Osteocyte (in vitro differentiated cells): Measurements from ENCODE around the gene MFF. TPM values are rescaled to one million over a fixed set of nuclear protein-coding genes. Genes with fewer than 3 reads are reported as not detected.

Experiments
- DNase-seq: peaks from one replicate; pipeline ENCODE4 v3.0.0; 2021; ENCODE audit warnings: mixed read lengths; ENCODE audit not compliant: unreplicated experiment; ENCODE audit errors: extremely low spot score
- H3K27ac Mint-ChIP-seq: one replicate; pipeline ENCODE4 v1.8.0; 2021; ENCODE audit warnings: mild to moderate bottlenecking, mixed read lengths; ENCODE audit not compliant: unreplicated experiment
- H3K27me3 Mint-ChIP-seq: one replicate; pipeline ENCODE4 v1.8.0; 2021; ENCODE audit warnings: mixed read lengths; ENCODE audit not compliant: unreplicated experiment
- H3K36me3 Mint-ChIP-seq: one replicate; pipeline ENCODE4 v1.8.0; 2021; ENCODE audit warnings: mixed read lengths; ENCODE audit not compliant: unreplicated experiment
- H3K4me1 Mint-ChIP-seq: one replicate; pipeline ENCODE4 v1.8.0; 2021; ENCODE audit warnings: mixed read lengths; ENCODE audit not compliant: unreplicated experiment
- H3K4me3 Mint-ChIP-seq: one replicate; pipeline ENCODE4 v1.8.0; 2021; ENCODE audit warnings: mild to moderate bottlenecking, moderate library complexity, mixed read lengths; ENCODE audit not compliant: unreplicated experiment
- H3K9me3 Mint-ChIP-seq: one replicate; pipeline ENCODE4 v1.8.0; 2021; ENCODE audit warnings: mixed read lengths; ENCODE audit not compliant: unreplicated experiment
- total RNA-seq: library from RNA; stranded (reverse); gene quantifications from 2 replicates; pipeline ENCODE4 v1.2.1, GENCODE V29; 2021
- TF ChIP-seq, protein P1 (sequence below): fragments of 200-600 bp; sonication (generic); IDR thresholded peaks from 2 replicates; pipeline ENCODE4 v1.5.0; 2021; ENCODE audit warnings: antibody characterized with exemption, mild to moderate bottlenecking, moderate library complexity

The MFF gene
- total RNA-seq, 1 donor from 2014 or later = 83.4 TPM

DNA sequence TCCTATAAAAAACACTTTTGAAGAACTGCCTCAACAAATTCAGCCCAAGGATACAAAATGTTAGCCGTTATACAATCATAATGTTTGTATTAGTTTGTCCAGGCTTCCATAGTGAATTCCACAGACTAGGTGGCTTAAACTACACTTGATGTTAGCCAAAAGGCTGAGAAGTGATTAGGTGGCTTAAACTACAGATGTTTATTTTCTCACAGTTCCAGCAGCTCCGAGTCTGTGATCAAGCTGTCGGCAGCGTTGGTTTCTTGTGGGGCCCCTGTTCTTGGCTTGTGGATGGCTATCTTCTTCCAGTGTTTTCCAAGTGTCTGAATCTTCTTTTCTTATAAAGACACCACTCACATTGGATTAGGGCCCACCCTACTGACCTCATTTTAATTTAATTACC is 31.5 kb upstream of the MFF start:
- no peaks in the 10 kb centered on the region for H3K9me3 Mint-ChIP-seq
- H3K27me3 Mint-ChIP-seq = no peaks in the 10 kb centered on the region
- no peak overlapping the region for H3K27ac Mint-ChIP-seq
- H3K36me3 Mint-ChIP-seq = no peaks in the 10 kb centered on the region
- no peak overlapping the region for H3K4me3 Mint-ChIP-seq
- no peaks in the 10 kb centered on the region for H3K4me1 Mint-ChIP-seq
- TF ChIP-seq, protein P1, sequence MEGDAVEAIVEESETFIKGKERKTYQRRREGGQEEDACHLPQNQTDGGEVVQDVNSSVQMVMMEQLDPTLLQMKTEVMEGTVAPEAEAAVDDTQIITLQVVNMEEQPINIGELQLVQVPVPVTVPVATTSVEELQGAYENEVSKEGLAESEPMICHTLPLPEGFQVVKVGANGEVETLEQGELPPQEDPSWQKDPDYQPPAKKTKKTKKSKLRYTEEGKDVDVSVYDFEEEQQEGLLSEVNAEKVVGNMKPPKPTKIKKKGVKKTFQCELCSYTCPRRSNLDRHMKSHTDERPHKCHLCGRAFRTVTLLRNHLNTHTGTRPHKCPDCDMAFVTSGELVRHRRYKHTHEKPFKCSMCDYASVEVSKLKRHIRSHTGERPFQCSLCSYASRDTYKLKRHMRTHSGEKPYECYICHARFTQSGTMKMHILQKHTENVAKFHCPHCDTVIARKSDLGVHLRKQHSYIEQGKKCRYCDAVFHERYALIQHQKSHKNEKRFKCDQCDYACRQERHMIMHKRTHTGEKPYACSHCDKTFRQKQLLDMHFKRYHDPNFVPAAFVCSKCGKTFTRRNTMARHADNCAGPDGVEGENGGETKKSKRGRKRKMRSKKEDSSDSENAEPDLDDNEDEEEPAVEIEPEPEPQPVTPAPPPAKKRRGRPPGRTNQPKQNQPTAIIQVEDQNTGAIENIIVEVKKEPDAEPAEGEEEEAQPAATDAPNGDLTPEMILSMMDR = no peak
- no peak for DNase-seq

DNA sequence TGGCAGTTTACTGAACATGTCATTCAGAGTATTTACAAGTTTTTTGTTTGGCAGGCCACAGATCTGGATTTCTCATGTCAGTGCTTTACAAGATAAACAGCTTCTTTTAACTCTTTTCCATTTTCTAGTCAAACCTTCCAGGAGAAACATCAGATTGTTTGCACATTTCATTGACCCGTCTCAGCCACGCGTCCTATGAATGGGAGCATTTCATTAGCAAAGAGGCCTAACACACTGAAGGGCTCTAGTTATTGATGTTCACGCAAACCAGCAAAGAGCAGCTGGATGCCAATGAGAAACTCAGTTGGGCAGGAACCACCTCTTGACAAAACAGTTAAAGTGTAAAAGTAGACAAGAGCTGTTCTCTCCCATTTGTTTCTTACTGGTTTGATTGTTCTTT is 29.2 kb upstream of the MFF start:
- H3K36me3 Mint-ChIP-seq = no peaks in the 10 kb centered on the region
- TF ChIP-seq, protein P1 = no peak

DNA sequence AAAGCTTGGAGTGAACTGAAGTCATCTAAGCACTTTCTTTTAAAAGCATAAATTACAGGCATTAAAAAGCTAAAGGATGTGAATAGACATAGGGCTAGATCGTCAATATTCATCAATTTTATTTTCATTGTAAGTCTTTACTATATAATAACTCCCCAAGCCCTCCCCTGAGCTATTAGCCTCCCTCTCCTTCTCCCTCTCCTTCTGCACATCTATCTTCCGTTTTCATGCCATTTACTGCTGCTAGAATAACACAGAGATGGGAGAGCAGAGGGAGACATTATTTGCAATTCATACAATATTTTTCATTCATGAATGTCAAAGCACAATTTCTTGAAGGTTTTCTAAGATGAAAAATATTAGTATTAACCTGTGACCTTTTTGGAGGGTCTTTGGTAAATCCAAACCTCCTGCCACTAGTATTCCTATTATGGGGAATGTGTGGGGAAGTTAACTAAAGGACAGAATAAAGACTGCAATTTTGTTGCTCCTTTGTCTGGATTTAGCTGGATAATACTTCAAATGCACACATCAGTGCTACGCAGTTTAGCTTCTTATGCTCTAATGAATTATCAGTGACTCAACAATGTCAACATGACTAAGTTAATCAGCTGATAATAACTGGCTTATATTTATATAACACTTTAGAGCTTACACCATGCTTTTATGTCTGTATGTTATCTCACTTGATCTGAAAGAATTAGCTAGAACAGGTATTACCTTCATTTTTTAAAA is 28.2 kb upstream of the MFF start:
- Mint-ChIP-seq H3K27me3 (no peaks in the 10 kb centered on the region), H3K4me3 (no peak overlapping the region), H3K27ac (no peak overlapping the region), H3K4me1 (no peaks in the 10 kb centered on the region), H3K9me3 (no peaks in the 10 kb centered on the region), H3K36me3 (no peaks in the 10 kb centered on the region)
- TF ChIP-seq, protein P1 = no peak
- no peak for DNase-seq

More for the DNA sequence above, 29.2 kb upstream of the MFF start:
- H3K27ac Mint-ChIP-seq = no peak overlapping the region
- H3K4me3 Mint-ChIP-seq = no peak overlapping the region
- no peaks in the 10 kb centered on the region for H3K9me3 Mint-ChIP-seq
- no peaks in the 10 kb centered on the region for H3K4me1 Mint-ChIP-seq
- no peak for DNase-seq
- no peaks in the 10 kb centered on the region for H3K27me3 Mint-ChIP-seq

DNA sequence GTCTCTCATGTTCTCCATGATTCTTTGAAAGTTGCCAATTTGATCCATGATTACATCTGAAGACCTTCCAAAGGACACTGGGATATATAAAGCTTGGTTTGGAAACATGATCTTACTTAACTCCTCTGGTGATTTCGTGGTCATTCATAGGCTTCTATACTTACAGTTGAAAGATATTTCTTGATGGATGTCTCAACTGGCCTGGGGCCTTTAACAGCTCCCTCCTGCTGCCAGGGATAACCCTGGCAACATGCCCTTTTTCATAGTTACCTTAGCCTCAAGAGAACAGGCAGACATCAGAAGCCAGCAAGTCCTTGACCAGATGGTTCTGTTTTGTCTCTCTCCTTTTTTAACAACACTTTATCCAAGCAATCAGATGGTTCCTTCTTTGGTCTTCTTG is 23.5 kb upstream of the MFF start:
- Mint-ChIP-seq H3K27ac (no peak overlapping the region), H3K4me3 (no peak overlapping the region), H3K36me3 (no peaks in the 10 kb centered on the region)

DNA sequence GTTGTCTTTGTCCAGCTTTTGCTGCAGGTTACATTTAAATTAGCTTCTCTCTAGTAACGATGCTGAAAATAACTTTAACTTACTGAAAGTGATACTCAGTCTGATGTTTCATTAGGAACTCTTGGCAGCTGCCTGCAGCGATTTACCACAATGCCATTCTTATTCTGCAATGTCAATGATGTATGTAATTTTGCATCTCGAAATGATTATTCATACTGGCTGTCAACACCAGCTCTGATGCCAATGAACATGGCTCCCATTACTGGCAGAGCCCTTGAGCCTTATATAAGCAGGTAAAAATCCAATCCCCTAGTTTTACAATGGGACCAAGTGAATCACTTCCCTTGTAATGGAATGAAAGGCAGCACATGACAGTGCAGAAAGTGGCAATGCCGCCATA is 16.3 kb upstream of the MFF start:
- H3K36me3 Mint-ChIP-seq = no peaks in the 10 kb centered on the region
- H3K4me3 Mint-ChIP-seq = no peak overlapping the region
- H3K27me3 Mint-ChIP-seq = no peaks in the 10 kb centered on the region
- no peaks in the 10 kb centered on the region for H3K4me1 Mint-ChIP-seq
- TF ChIP-seq, protein P1 = no peak
- no peak for DNase-seq
- H3K27ac Mint-ChIP-seq = no peak overlapping the region
- no peaks in the 10 kb centered on the region for H3K9me3 Mint-ChIP-seq

More for the DNA sequence above, 23.5 kb upstream of the MFF start:
- no peaks in the 10 kb centered on the region for H3K9me3 Mint-ChIP-seq
- H3K27me3 Mint-ChIP-seq = no peaks in the 10 kb centered on the region
- H3K4me1 Mint-ChIP-seq = no peaks in the 10 kb centered on the region
- DNase-seq = no peak
- TF ChIP-seq, protein P1 = no peak
